ENCODE measurements around the gene ATXN7.

The ATXN7 gene

DNA sequence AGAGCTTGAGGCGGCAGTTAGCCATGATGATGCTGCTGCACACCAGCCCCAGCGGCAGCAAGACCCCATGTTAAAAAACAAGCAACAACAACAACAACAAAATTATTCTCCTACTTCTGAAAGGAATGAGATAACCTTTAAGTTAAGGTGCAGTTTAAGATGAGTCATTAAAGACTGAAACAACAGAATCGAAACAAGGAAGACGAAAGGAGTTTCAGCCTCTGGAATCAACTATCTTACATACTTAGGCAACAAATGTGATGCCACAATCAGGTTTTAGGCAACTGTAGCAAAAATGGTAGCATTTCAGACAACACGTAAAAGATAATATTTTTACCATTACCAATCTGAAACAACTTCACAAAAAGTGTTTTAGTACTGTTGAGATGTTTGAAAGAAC lies 36.3 kb downstream of the ATXN7 start:
- H3K4me3 ChIP-seq (replicated peaks; ENCODE audit: low read depth, low read length), result no peak overlapping the region
- no peak for DNase-seq (ENCODE audit: extremely low read depth, low read depth)
- TF ChIP-seq CTCF (IDR thresholded peaks at IDR 0.05; ENCODE audit: low read depth, low read length, missing control alignments), result no peak

DNA sequence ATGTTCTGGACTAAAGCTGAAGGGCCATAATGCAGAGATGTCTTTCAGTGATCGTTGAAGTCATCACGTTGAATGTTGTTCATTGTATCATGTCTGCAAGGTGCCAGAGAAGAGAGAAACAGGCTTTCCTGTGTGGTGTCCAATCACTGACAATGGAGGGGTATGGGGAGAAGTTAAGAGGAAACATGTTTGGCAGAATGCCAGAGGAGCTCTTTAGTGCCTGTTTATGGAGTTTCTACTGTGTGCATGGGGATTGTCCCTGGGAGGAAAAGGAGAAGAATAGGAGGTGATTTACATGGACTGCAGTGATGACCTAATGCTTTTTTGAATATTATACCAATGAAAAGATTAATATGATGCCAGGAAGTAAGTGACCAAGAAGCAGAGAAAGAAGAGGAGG lies 36.8 kb downstream of the ATXN7 start:
- DNase-seq (ENCODE audit: extremely low read depth, low read depth), result no peak
- TF ChIP-seq CTCF (IDR thresholded peaks at IDR 0.05; ENCODE audit: low read depth, low read length, missing control alignments), result no peak
- H3K4me3 ChIP-seq (replicated peaks; ENCODE audit: low read depth, low read length), result no peak overlapping the region

- no peak for DNase-seq (ENCODE audit: extremely low read depth, low read depth)
- H3K4me3 ChIP-seq (replicated peaks; ENCODE audit: low read depth, low read length), result no peak overlapping the region
- no peak for TF ChIP-seq CTCF (IDR thresholded peaks at IDR 0.05; ENCODE audit: low read depth, low read length, missing control alignments)
Measured at GRCh38 chr3:63905731-63906620, 42.3 kb downstream of the ATXN7 start.

DNA sequence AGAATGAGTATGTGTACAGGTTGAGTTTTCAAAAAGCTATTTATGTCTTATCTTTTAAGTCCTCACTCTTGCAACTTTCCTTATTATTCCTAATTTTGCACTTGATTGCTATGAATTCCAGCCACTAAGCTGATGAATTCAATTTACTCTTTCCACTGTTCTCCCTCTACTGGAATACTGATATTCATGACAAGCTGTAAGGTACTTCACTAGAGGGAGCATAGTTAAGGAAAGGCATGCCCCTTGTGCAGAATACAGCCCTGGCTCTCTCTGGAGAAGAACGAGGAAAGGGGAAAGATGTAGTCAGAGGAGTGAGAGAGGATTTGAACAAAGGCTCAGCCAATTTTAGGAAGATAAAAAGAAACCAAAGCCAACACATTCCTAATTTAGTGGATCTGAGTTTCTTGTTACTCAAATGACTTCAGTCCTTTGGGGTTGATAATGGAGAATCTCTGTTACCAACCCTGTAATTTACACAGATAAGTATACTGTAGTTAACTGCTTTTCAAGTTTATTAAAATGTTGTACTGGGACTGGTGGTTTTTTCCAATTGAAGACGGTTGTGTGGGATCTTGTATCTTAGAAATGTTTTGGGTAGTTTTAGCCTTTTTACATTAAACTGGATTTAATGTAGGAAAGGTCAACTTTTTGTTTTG lies 44.5 kb downstream of the ATXN7 start:
- DNase-seq (ENCODE audit: extremely low read depth, low read depth), result no peak
- H3K4me3 ChIP-seq (replicated peaks; ENCODE audit: low read depth, low read length), result no peak overlapping the region
- peak; percentile 20 for TF ChIP-seq CTCF (IDR thresholded peaks at IDR 0.05; ENCODE audit: low read depth, low read length, missing control alignments)

- no peak overlapping the region for H3K4me3 ChIP-seq (replicated peaks; ENCODE audit: low read depth, low read length)
- no peak for DNase-seq (ENCODE audit: extremely low read depth, low read depth)
- no peak for TF ChIP-seq CTCF (IDR thresholded peaks at IDR 0.05; ENCODE audit: low read depth, low read length, missing control alignments)
Measured at GRCh38 chr3:63908776-63909175, 45.1 kb downstream of the ATXN7 start.

GRCh38 chr3:63909431-63909830 lies 45.8 kb downstream of the ATXN7 start:
- DNase-seq (ENCODE audit: extremely low read depth, low read depth), result no peak
- no peak for TF ChIP-seq CTCF (IDR thresholded peaks at IDR 0.05; ENCODE audit: low read depth, low read length, missing control alignments)
- no peak overlapping the region for H3K4me3 ChIP-seq (replicated peaks; ENCODE audit: low read depth, low read length)
